Activated naive CD4-positive, alpha-beta T cell treated with anti-CD3 and anti-CD28 coated beads, Interleukin-2, amount 10 ng/mL, durations not matched to agents 5 hours and 36 hours (primary cell): ENCODE data around the gene EFHD2. TPM values are rescaled to one million over a fixed set of nuclear protein-coding genes. Genes with fewer than 3 reads are reported as not detected.

ENCODE experiments used
- total RNA-seq, 2 experiments: library from RNA; stranded (reverse); gene quantifications; one replicate each; pipeline ENCODE4 v1.2.3, GENCODE V29; 2021

The EFHD2 gene
- total RNA-seq, result 10 to 100 TPM; 51.8 to 52.3 TPM

GRCh38 chr1:15409388-15410222 lies at the start of gene EFHD2:
Gene EFHD2, plus strand, starts transcription at chr1:15409888. Its CDS starts 84 bp downstream, at chr1:15409972.

GRCh38 chr1:15456313-15456954 lies 46.7 kb downstream of the EFHD2 start, which contains the start of gene CELA2A:
Gene CELA2A, plus strand, starts transcription at chr1:15456732. Its CDS starts 22 bp downstream, at chr1:15456754.

GRCh38 chr1:15475752-15476314 lies 66.1 kb downstream of the EFHD2 start, which contains the start of gene CELA2B:
Gene CELA2B, plus strand, starts transcription at chr1:15476104. Its CDS starts 22 bp downstream, at chr1:15476126.

Other genes with a start within 250 kb of the EFHD2 start
- gene FHAD1, start 162.7 kb upstream of the EFHD2 start, total RNA-seq, result under 1 TPM; 0.18 to 0.46 TPM
- gene CTRC, start 28.6 kb downstream of the EFHD2 start, total RNA-seq, result under 1 TPM in 1 of 2 experiments, not detected in 1; 0.38 TPM
- not detected for gene CELA2A, start 46.8 kb downstream of the EFHD2 start, total RNA-seq
- not detected for gene CELA2B, start 66.2 kb downstream of the EFHD2 start, total RNA-seq
- 10 to 100 TPM; 18.6 to 19.0 TPM for gene CASP9, start 114.3 kb downstream of the EFHD2 start, total RNA-seq
- 10 to 100 TPM; 13.4 to 18.8 TPM for gene DNAJC16, start 117.0 kb downstream of the EFHD2 start, total RNA-seq
- 10 to 100 TPM; 15.7 to 15.9 TPM for gene AGMAT, start 175.2 kb downstream of the EFHD2 start, total RNA-seq
- gene DDI2, start 207.6 kb downstream of the EFHD2 start, total RNA-seq, result 10 to 100 TPM; 31.8 to 36.5 TPM